BJ (cell line): Measurements from ENCODE around the gene DUSP5. TPM values are rescaled to one million over a fixed set of nuclear protein-coding genes. Genes with fewer than 3 reads are reported as not detected.
A peak's percentile ranks its signal among the peaks of the same experiment; 100 is the strongest.

ENCODE experiments used
- CTCF ChIA-PET: fragments of 350-600 bp; formaldehyde crosslinking; extraction: SDS; loops from one replicate; lab custom pipeline; 2021; ENCODE audit warnings: antibody characterized with exemption, inconsistent platforms; lab: Yijun Ruan, JAX
- POLR2A ChIA-PET: fragments of 300-600 bp; sonication (Branson Sonifier 250); formaldehyde crosslinking; extraction: SDS; loops from one replicate; lab custom pipeline; 2021; ENCODE audit warnings: antibody characterized with exemption; lab: Charles Lee
- DNase-seq: peaks from one replicate; pipeline ENCODE4 v3.0.0-alpha.2; 2011; ENCODE audit warnings: low read depth
- H3K27me3 ChIP-seq: 2 replicates; pipeline ENCODE4 v1.6.0; 2011; ENCODE audit warnings: low read length; ENCODE audit not compliant: control insufficient read depth, insufficient read depth
- H3K36me3 ChIP-seq: 2 replicates; pipeline ENCODE4 v1.5.1; 2011; ENCODE audit warnings: low read length; ENCODE audit not compliant: control insufficient read depth, insufficient read depth
- H3K4me3 ChIP-seq: 2 replicates; pipeline ENCODE4 v1.5.1; 2011; ENCODE audit warnings: low read depth, mild to moderate bottlenecking, control low read depth, low read length
- CTCF ChIP-seq: IDR thresholded peaks from 2 replicates; pipeline ENCODE4 v1.5.1; 2011; ENCODE audit warnings: low read depth, mild to moderate bottlenecking, control low read depth, inconsistent platforms, low read length, moderate library complexity; ENCODE audit not compliant: insufficient read depth
- polyA plus RNA-seq: library from polyadenylated mRNA; depleted of rRNA; stranded (reverse); fragments of >200 nt; gene quantifications from 2 replicates; pipeline ENCODE4 v1.2.3, GENCODE V29; 2011

The DUSP5 gene
- polyA plus RNA-seq, 1 experiment = 30.4 TPM

GRCh38 chr10:110546499-110547110 is 48.9 kb downstream of the DUSP5 start:
- no peak for TF ChIP-seq CTCF
- ChIA-PET CTCF (interaction anchor here (0.7 to 10.4 kb wide), 21 partner anchors 10 to 255 kb away, joined by 3 to 116 read pairs (median 4); partner anchors contain the start of genes DUSP5 and SMNDC1), POLR2A (no interaction called here)
- DNase-seq = no peak
- Histone ChIP-seq H3K4me3 (no peak overlapping the region), H3K27me3 (peaks cover 2% of the 10 kb centered on the region; the same call in 1 of the 2 replicates), H3K36me3 (no peaks in the 10 kb centered on the region)

- H3K27me3 ChIP-seq = peaks cover 2% of the 10 kb centered on the region; the same call in 1 of the 2 replicates
- no peak overlapping the region for H3K4me3 ChIP-seq
- no peak for DNase-seq
- no peaks in the 10 kb centered on the region for H3K36me3 ChIP-seq
- POLR2A ChIA-PET = no interaction called here
- CTCF ChIA-PET = interaction anchor here (0.7 to 10.4 kb wide), 21 partner anchors 10 to 255 kb away, joined by 3 to 116 read pairs (median 5); partner anchors contain the start of genes DUSP5 and SMNDC1
- TF ChIP-seq CTCF = peak; percentile 74
Measured at GRCh38 chr10:110547139-110547761, 49.5 kb downstream of the DUSP5 start.

- POLR2A ChIA-PET = interaction anchor here (0.6 kb wide), 2 partner anchors 51 to 243 kb away, joined by 3 to 4 read pairs; partner anchors contain the start of gene SMNDC1
- peaks cover 2% of the 10 kb centered on the region; the same call in 1 of the 2 replicates for H3K27me3 ChIP-seq
- no peaks in the 10 kb centered on the region for H3K36me3 ChIP-seq
- no peak overlapping the region for H3K4me3 ChIP-seq
- no peak for TF ChIP-seq CTCF
- DNase-seq = no peak
- CTCF ChIA-PET = interaction anchor here (1.2 to 10.4 kb wide), 7 partner anchors 41 to 241 kb away, joined by 4 to 116 read pairs (median 5); partner anchors contain the start of gene SMNDC1
Measured at GRCh38 chr10:110548002-110548401, 50.3 kb downstream of the DUSP5 start.

GRCh38 chr10:110549211-110549610 is 51.5 kb downstream of the DUSP5 start:
- TF ChIP-seq CTCF = no peak

GRCh38 chr10:110553905-110554304 is 56.2 kb downstream of the DUSP5 start:
- ChIA-PET POLR2A (no interaction called here), CTCF (interaction anchor here (1.8 kb wide), 2 partner anchors 10 to 12 kb away, joined by 5 to 7 read pairs; no protein-coding TSS in a partner anchor)
- no peaks in the 10 kb centered on the region for H3K36me3 ChIP-seq
- DNase-seq = no peak
- H3K27me3 ChIP-seq = peaks cover 2% of the 10 kb centered on the region; the same call in 1 of the 2 replicates
- no peak overlapping the region for H3K4me3 ChIP-seq
- TF ChIP-seq CTCF = no peak

More at GRCh38 chr10:110549211-110549610, 51.5 kb downstream of the DUSP5 start:
- Histone ChIP-seq H3K4me3 (no peak overlapping the region), H3K27me3 (peaks cover 2% of the 10 kb centered on the region; the same call in 1 of the 2 replicates), H3K36me3 (no peaks in the 10 kb centered on the region)
- CTCF ChIA-PET = interaction anchor here (1.2 to 10.4 kb wide), 6 partner anchors 10 to 242 kb away, joined by 4 to 116 read pairs (median 4); partner anchors contain the start of gene SMNDC1
- DNase-seq = no peak
- POLR2A ChIA-PET = no interaction called here
